ENCODE data around the gene ANKLE2. TPM values are rescaled to one million over a fixed set of nuclear protein-coding genes. Genes with fewer than 3 reads are reported as not detected.

ANKLE2 gene
- total RNA-seq, 1 experiment from 2014 or later, result 80.3 TPM

GRCh38 chr12:132766380-132767085, 4.9 kb upstream of the ANKLE2 start:
- no peaks in the 10 kb centered on the region; the same call in 1 of the 2 replicates for H3K27me3 Mint-ChIP-seq (ENCODE audit: low read depth)
- H2BK20ac ChIP-seq (ENCODE audit: low read depth, low read length, poor library complexity, severe bottlenecking), result no peak overlapping the region
- H3K23me2 ChIP-seq (ENCODE audit: insufficient read length, low read depth, low read length, poor library complexity, severe bottlenecking), result no peaks in the 10 kb centered on the region
- H2BK5ac ChIP-seq (ENCODE audit: insufficient read length, low read length), result no peak overlapping the region
- H3K4me1 Mint-ChIP-seq, result peaks cover 3 to 13% of the 10 kb centered on the region in 2 experiments
- H3K9ac ChIP-seq (ENCODE audit: extremely low read depth, insufficient read length, low read length), result no peak overlapping the region
- H3K79me2 ChIP-seq (ENCODE audit: insufficient read depth, low read length), result no peaks in the 10 kb centered on the region
- H2AFZ ChIP-seq (ENCODE audit: low read length), result no peak overlapping the region
- no peak overlapping the region for H3K23ac ChIP-seq (ENCODE audit: insufficient read length, low read depth, low read length)
- H4K5ac ChIP-seq (ENCODE audit: insufficient read length, low read depth, low read length), result no peak overlapping the region
- no peak overlapping the region for H3K18ac ChIP-seq (ENCODE audit: insufficient read length, low read depth, low read length)
- H3K27me3 ChIP-seq (ENCODE audit: insufficient read depth, low read length), result no peaks in the 10 kb centered on the region
- DNase-seq, result no peak
- H3K9me3 ChIP-seq (ENCODE audit: control insufficient read depth, low read depth, low read length), result no peaks in the 10 kb centered on the region
- no peak overlapping the region for H2BK15ac ChIP-seq (ENCODE audit: low read depth, low read length)
- H3K9me3 Mint-ChIP-seq, result no peaks in the 10 kb centered on the region; a peak in 1 of 5 replicates
- H3K27ac ChIP-seq (ENCODE audit: insufficient read length, low read depth, low read length), result no peak overlapping the region
- H4K20me1 ChIP-seq (ENCODE audit: control insufficient read depth, insufficient read depth, insufficient read length), result no peaks in the 10 kb centered on the region
- peaks cover 0 to 16% (median 5%) of the 10 kb centered on the region in 3 experiments; a peak in 4 of 7 replicates for H3K36me3 Mint-ChIP-seq (ENCODE audit: insufficient read depth in 1 of 3, low read depth in 3 of 3)
- no peak overlapping the region for H2BK12ac ChIP-seq (ENCODE audit: insufficient read length, low read depth, low read length)
- no peak overlapping the region for H3K4ac ChIP-seq (ENCODE audit: low read depth, low read length)
- H4K91ac ChIP-seq (ENCODE audit: insufficient read length, low read depth, low read length), result no peak overlapping the region
- H3K79me1 ChIP-seq (ENCODE audit: insufficient read depth, low read depth, low read length, poor library complexity, severe bottlenecking), result no peaks in the 10 kb centered on the region
- H4K8ac ChIP-seq (replicated peaks; ENCODE audit: insufficient read length, low read depth, low read length), result no peak overlapping the region
- no peak overlapping the region for H3T11ph ChIP-seq (ENCODE audit: low read length)
- no peak for TF ChIP-seq CTCF (conservative IDR thresholded peaks at IDR 0.05)
- no peak overlapping the region for H2BK120ac ChIP-seq (ENCODE audit: low read depth, low read length, poor library complexity, severe bottlenecking)
- WGBS (ENCODE audit: extremely low coverage, insufficient read length, low lambda C conversion rate), result no CpG with 5 or more reads among the region's 27 CpGs
- no peaks in the 10 kb centered on the region for H3K4me1 ChIP-seq (ENCODE audit: insufficient read depth, low read length)
- peak overlapping the region in 2 of 3 experiments; percentile 53 to 74; a peak in 3 of 7 replicates for H3K27ac Mint-ChIP-seq
- no peak overlapping the region for H3K56ac ChIP-seq (ENCODE audit: insufficient read length, low read depth, low read length)
- no peak overlapping the region for H2AK5ac ChIP-seq (ENCODE audit: insufficient read length, low read length)
- no peak overlapping the region for H3K14ac ChIP-seq (ENCODE audit: insufficient read depth, low read length)
- no peak overlapping the region for H3K4me3 Mint-ChIP-seq
- no peak overlapping the region for H3K4me2 ChIP-seq (ENCODE audit: insufficient read depth, insufficient read length, low read length)
